Measurements from ENCODE around the gene WFDC8.

Gene WFDC8

GRCh38 chr20:45579184-45579583 lies at the start of gene WFDC8:
TSS of gene WFDC8 (minus strand) at chr20:45579284. CDS start at chr20:45579247, 37 bp downstream.
- H3K4me3 ChIP-seq (ENCODE audit: low read depth, low read length), result no peak within 1 kb of the TSS
- TF ChIP-seq CTCF (conservative IDR thresholded peaks at IDR 0.05; ENCODE audit: low read depth, low read length), result no peak
- DNase-seq (ENCODE audit: low read depth), result no peak

GRCh38 chr20:45626540-45626939 lies 47.5 kb upstream of the WFDC8 start:
- TF ChIP-seq CTCF (conservative IDR thresholded peaks at IDR 0.05; ENCODE audit: low read depth, low read length), result no peak
- no peak for DNase-seq (ENCODE audit: low read depth)
- H3K4me3 ChIP-seq (ENCODE audit: low read depth, low read length), result no peak overlapping the region

GRCh38 chr20:45621593-45621992 lies 42.5 kb upstream of the WFDC8 start:
- no peak for TF ChIP-seq CTCF (conservative IDR thresholded peaks at IDR 0.05; ENCODE audit: low read depth, low read length)

GRCh38 chr20:45617591-45617990 lies 38.5 kb upstream of the WFDC8 start:
- no peak for TF ChIP-seq CTCF (conservative IDR thresholded peaks at IDR 0.05; ENCODE audit: low read depth, low read length)
- no peak for DNase-seq (ENCODE audit: low read depth)
- no peak overlapping the region for H3K4me3 ChIP-seq (ENCODE audit: low read depth, low read length)

More at GRCh38 chr20:45621593-45621992, 42.5 kb upstream of the WFDC8 start:
- no peak for DNase-seq (ENCODE audit: low read depth)
- no peak overlapping the region for H3K4me3 ChIP-seq (ENCODE audit: low read depth, low read length)

GRCh38 chr20:45612314-45612713 lies 33.2 kb upstream of the WFDC8 start:
- no peak for DNase-seq (ENCODE audit: low read depth)
- no peak overlapping the region for H3K4me3 ChIP-seq (ENCODE audit: low read depth, low read length)
- TF ChIP-seq CTCF (conservative IDR thresholded peaks at IDR 0.05; ENCODE audit: low read depth, low read length), result no peak

GRCh38 chr20:45611054-45611453 lies 32.0 kb upstream of the WFDC8 start:
- no peak for TF ChIP-seq CTCF (conservative IDR thresholded peaks at IDR 0.05; ENCODE audit: low read depth, low read length)
- peak; percentile 77 for DNase-seq (ENCODE audit: low read depth)
- no peak overlapping the region for H3K4me3 ChIP-seq (ENCODE audit: low read depth, low read length)

GRCh38 chr20:45607810-45608209 lies 28.7 kb upstream of the WFDC8 start:
- no peak overlapping the region for H3K4me3 ChIP-seq (ENCODE audit: low read depth, low read length)
- DNase-seq (ENCODE audit: low read depth), result no peak
- no peak for TF ChIP-seq CTCF (conservative IDR thresholded peaks at IDR 0.05; ENCODE audit: low read depth, low read length)
